NCI-H82 treated with DMSO at 0.1 percent for 48 hours (cell line): ENCODE results near the gene KLF6.

Experiments used
- DNase-seq: peaks from one replicate; lab custom pipeline; 2025; ENCODE audit not compliant: unreplicated experiment; lab: John Stamatoyannopoulos, UW

Gene KLF6

DNA sequence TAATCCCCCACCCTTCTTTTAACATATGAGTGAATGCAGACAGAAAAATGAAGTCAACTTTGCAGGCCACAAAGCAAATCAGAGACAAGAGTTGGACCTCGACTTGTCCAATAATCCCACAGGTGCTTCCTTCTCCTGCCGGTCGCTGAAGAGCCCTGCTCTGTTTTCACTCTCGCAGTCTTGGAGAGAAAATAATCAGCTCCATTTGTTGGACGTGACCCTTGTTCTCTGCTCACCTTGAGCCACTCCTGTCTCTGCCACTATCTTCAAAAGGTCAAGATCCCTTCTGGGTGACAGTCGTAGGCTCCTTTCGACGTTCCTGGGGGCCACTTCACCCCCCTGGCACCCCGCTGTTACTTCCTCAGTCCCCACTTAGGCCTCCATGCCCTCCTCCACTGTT, 2.8 kb upstream of the KLF6 start:
- no peak for DNase-seq

DNA sequence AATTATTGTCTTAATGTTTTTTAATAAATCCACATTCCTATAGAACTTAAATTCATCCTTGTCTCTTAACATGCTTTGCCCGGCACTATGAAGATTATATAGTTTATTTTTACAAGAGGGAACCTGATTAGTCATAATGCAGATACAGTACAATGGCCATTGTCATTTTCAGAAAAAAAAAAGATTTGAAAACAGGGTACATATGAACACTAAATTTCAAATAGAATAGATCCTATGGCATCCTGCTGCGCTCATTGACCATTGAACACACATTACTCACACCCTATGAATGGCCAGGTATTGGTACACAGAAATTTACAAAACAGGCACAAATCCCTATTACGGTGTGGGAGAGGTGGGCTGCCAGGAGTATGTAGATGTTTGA, 2.0 kb upstream of the KLF6 start:
- no peak for DNase-seq

DNA sequence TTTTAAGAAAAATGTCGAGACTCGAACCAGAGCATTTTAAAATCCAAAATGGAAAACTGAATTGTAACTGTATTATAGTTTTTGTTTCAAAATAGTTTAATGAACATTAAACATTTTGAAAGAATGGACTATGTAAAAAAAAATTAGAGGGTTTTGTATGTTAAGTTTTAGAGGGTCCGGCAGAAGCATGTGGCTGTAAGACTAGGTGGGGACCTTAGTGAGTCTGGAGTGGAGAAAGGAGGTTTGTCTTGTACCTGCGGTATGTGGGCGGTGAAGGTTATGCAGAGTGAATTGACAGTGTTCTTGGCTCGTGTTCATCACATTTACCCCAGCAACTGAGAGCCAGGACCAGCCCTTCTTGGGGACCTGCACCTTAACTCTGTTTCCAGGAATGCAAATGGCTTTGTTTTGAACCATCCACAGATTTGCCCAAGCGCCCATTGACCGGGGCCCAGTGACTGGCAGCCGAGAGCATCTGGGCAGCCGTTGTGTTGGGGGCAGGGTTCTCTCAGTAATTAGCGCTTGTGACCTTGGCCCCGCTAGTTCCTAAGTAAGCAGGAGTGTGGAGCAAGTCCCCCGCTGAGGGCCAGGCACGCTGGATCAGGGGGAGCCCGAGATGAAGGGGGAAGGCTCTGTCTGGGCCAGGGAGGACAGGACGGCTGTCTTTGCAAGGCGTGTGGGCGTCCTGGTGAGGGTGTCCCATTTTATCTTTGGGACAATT, 1.4 kb upstream of the KLF6 start:
- peak; percentile 15 for DNase-seq

DNA sequence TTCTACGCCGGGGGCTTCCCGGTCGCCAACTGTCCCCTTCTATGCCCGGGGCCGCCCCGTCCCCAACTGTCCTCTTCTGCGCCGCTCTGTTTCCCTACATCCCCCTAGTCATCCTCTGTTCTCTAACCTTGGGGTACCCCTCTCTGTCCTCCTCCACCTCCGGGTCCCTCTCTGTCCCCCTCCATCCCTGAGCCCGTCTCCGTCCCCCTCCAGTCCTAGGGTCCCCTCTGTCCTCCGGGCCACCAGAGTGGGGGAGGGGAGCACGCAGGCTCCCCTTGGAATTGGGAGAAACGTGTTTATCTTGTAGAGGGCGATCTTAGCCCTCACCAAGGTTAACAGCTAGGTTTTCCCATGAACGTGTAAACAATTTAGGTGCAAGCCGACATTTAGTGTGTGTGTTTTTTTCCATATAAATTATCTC, 852 bp upstream of the KLF6 start:
- DNase-seq: peak; percentile 20

DNA sequence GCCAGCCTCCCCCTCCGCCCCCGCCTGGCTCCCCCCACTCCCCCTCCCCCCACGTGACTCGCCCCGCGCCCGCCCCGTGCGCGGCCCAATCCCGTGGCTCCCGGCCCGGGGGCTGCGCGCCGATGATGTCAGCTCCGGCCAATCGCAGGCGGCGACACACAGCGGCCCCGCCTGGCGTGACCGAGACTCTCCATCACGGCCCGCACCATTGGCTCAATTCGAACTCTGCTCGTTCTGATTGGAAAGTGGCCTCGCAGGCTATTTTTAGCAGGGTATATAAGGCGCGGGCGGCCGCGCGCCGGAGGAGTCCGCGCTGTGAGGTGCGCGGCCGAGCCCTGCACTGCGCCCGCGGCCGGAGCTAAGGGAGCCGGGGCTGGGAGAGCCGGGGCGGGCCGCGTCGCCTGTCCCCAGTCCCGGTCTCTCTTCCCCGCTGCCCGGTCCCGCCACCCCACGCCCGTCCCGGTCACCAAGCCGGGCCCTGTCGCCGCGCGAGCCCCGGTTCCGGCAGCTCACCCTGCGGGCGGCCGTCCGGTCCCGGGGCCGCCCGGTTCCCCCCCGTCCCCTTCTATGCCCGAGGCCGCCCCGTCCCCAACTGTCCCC, 342 bp upstream of the KLF6 start:
- DNase-seq: peak; percentile 86

DNA sequence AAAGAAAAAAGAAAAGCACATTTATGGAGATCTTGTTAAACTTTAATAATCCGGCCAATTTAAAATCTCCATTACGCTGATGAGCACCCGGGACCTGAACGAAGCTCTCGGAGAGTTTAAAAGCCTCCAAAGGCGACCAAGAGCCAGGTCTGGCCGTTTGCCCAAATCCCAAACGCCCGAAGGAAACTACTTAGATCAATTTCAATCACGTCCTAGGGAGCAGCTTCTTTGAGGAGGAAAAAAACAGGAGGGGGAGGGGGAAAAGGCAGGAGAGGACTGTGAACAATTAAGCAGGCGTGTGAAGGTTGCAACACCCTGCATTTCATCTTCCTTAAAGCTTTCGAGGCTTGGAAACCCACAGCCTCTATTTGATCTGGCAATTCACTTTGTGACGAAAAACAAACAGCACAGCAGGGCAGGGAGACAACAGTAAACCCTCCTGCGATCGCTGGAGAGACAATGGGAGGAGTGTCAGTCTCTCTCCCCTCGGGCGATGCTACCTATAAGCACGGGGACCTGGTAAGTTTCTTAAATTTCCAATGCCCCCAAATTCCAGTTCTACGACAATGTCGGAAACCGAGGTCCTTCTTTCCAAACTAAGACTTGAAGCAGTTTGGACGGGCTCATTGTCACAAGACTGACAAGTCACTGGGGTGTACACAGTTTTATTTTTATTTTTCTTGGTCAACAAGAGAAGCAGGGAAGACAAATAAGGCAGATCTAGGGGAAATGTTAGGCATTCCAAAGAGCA, 1.2 kb downstream of the KLF6 start:
- DNase-seq: no peak

DNA sequence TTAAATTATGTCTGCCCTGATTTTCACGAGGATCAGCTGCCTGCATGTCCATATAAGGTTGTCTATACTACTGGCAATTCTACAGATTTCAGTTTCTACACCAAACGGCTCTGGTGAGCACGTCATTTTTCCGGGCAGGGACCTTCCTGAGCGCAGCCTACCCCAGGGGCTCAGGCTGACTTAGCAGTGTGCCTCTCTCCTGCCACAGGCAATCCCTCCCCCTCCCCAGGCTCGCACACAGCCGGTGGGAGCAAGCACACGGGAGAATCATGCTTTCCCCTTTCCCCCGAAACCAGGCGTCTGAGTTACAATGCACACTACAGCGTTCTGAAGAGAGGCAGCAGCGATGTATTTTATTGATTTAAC, 1.7 kb downstream of the KLF6 start:
- no peak for DNase-seq

DNA sequence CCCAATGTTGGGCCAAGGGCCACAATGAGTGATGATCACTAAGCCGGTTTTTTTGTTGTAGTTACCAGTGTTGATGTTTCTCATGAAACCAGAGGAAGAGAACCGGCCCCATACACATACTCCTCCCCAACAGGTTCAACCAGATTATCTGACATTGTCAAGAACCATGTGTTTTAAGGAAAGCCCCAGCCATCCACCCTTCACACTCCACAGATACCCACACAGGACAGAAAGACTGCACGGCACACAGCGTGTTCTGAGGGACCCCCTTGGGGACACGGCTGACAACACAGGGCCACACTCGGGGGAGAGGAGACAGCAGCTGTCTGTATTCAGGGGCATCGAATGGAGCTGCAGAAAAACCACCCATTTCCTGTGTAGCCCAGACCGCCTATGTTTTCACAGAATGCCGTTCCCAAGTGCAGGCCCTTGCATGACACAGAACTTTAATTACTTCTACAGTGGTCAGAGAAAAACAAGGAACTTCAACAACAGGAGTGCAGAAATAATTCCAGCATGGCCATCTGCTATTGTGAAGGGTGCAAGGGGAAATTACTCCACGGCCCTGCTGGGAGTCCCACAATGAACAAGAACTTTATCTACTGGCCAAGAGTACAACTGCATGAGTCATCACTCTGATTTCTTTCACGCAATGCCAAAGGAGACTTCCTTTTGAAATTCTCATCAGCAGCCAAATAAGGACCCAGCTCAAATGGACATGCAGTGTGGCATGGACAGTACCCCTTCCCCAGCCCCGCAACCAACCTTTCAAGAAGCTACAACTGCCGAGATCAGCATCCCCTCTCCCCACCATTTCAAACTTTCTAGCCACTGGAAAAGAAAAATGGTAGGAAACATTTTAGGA, 2.3 kb downstream of the KLF6 start:
- no peak for DNase-seq

DNA sequence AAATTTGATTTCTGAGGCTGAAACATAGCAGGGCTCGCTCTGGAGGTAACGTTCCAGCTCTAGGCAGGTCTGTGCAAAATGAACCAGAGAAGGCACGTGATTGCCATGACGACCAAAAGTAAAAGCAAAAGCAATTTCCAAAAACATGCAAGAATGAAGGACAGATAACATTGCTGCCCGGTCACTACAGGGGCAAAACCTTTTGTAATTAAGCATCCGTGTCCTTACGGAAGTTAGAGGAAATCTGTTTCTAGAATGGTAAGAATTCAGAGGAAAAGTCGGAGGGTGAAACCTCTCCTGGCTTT, 2.9 kb downstream of the KLF6 start:
- no peak for DNase-seq

DNA sequence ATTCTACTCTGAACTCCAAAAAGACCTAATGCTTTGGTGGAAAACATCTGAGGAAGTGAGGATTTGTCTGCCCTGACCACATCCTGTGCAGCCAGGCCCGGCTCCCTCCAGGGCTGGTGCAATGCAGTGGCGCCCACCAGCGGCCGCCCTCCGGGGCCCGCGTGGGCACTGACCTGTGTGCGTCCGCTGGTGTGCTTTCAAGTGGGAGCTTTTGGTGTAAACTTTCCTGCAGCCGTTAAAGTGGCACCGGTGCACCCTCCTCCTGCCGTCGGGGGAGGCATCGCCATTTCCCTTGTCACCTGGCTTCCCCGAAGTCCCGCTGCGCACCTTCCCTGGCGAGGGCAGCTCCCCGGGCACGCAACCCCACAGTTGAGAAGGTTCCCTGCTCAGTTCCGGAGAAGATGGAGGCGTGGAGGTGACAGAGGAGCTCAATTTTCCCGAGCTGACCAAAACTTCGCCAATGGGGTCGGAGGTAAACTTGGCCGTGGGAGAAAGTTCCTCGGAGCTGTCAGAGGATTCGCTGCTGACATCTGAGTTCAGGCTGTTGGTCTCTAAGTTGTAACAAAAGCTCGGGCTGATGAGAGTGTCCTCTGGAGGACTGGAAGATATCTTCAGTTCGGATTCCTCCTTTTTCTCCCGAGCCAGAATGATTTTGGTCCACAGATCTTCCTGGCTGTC, 3.4 kb downstream of the KLF6 start:
- DNase-seq: no peak

DNA sequence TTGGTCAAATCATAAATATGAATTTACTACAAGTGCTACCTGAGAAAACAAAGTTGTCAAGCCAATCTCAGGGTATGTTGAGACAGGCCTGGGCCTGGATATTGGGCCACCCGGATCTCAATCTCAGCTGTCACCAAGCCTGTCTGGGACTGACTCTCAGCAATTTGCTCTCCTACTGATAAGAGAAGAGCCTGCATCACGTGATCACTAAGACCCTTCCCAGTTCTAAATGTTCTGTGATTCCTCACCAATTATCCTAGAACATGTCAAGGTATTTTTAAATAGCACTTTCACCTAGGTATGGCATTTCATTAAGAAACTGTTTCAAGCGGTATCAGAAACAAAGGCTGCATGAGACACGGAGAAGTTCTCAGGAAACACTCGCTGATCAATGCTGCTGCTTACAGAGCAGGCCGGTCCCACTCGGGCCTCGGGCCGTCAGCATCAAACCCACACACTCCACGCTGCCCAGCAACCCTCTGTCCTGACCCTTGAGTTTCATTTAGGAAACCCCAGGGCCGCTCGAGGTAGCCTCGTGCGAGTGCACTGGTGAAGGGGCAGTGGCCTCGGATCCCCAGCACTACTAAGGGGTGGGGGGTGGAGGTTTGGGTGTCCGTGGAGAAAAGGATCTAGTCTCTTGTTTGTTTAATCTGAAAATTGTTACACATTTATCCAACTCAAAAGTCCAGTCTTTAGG, 4.1 kb downstream of the KLF6 start:
- DNase-seq: no peak

DNA sequence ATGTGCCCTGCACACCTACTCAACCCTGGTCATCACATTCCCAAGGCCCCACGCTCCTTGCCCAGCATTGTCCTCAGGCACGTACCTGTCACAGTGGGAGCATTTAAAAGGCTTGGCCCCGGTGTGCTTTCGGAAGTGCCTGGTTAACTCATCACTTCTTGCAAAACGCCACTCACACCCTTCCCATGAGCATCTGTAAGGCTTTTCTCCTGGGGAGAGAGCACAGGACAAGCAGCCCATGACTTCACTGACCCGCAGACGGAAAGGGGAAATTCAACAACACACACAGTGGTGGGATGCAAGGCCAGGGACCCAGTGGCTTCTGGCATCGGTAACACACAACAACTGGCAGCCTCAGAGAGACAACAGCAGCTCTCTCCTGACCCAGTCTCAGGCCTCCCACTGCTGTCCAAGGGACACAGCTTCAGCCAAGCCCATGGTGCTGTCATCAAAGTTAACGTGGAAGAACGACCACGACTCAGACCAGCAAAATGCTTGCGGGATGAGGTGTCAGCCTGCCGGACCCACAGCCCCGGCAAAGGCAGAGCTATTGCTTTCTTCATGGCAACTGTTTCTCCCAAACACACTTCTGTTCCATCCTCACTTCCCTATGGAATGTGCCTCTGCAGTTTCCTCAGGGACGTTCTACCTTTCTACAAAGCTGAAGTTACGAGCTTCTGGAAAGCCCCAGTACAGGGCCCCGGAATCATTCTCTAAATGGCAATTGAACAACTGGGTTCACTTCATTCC, 4.8 kb downstream of the KLF6 start:
- DNase-seq: no peak

DNA sequence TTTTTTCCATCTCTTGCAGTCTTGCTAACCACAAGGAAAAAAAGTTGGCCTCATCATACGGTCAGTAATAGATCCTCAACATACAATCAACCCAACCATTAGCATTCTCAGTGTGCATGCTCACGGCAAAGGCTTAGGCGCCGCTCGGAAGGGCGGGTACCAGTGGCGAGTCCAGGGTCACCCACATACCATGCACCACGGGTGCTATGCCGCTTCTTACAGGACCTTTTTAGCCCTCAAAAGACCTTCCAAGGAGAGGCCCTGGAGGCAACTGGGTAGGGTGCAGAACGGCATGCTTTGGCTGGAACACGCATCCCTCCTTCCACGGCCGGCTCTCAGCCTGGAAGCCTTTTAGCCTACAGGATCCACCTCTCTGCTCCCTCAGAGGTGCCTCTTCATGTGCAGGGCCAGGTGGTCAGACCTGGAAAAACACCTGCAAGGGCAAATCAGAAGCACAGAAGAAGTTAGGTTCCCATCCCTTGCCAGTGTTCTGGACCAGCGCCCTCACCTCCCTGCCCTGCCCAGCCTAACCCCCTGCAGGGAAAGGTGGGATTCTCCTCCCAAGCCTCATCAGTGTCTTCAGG, 5.8 kb downstream of the KLF6 start:
- no peak for DNase-seq

DNA sequence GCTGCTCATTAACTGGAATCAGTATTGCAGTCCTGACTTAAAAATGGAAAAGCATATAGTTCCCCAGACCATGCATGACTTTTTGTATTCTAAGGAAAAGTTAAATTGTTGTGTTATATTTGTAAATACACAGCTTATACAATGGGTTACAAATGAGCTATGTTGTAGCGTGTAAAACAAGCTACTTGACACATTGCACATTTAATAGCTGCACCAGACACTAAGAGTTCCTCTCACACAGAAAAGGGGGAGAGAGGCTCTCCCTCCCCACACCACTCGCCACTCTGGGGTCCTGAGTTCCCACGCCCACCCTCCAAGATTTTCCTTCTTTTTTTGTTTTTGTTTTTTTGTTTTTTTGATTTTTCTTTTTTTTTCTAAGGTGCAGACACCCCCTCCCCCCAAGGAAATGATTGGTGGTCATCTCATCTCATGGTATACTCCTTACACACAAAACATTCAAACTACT, 6.3 kb downstream of the KLF6 start:
- no peak for DNase-seq

DNA sequence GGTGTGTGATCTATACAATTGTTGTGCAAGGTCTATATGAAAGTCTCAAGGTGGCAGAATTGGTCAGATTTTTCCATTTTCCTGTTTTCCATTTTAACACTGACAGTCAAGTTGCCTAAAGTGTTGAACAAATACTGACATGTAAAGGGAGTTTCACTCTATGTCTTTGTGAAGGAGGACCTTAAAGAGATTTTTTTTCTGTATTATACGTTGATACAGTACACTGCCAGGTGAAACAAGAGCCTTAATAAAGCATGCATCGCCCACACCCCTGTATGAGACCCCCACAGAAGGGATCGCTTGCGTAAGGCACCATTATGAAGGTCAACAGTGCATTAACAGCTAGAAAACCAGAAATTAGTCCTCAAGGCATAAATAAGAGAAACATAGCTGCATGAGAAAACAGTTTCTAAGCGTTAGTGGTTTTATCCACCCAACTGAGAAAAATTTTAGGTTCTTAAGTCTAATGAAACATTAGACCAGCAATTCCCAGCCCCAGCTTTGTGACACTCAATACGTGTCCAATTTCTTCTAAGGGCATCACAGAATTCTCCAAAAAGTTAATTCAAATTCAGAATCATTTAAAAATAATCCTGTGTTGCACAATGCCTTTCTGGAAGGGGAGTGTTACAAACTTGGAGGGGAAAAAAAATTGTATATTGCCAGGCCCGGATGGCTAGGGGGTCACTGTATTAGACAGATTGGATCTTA, 6.9 kb downstream of the KLF6 start:
- DNase-seq: no peak

DNA sequence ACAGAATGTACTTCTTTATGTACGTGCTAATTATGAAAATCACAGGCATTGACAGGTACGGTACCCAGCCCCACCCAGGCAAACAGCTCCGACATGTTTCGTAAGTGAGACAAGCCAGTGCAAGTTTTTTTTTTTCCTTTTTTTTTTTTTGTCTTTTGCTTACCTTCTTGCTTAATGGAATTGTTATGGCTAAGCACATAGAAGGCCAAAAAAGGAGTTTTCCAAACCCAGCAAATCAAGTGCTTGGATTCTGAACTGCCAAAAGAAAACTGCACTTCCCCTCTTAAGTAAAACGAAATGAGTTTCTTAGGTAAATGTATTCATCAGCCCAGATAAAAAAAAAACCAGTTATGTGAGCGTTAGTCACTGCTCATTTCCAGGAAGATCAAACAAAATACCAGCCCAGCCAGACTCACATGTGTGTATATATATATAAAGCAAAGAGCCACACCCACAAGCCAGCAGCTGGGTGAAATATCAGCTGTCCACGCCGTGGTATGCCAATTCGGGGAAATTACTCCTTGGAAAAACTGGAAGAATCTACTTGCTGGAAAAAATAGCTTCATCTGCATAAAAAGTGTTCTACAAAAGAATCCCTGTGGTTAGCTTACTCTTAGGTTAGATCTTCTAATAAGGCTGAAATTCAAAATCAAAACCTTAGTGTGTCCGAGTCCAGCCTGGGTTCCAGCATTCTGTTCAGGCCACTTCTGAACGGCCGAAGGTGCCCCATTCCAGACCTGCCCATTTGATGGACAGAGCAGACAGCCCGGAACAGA, 8.0 kb downstream of the KLF6 start:
- no peak for DNase-seq

DNA sequence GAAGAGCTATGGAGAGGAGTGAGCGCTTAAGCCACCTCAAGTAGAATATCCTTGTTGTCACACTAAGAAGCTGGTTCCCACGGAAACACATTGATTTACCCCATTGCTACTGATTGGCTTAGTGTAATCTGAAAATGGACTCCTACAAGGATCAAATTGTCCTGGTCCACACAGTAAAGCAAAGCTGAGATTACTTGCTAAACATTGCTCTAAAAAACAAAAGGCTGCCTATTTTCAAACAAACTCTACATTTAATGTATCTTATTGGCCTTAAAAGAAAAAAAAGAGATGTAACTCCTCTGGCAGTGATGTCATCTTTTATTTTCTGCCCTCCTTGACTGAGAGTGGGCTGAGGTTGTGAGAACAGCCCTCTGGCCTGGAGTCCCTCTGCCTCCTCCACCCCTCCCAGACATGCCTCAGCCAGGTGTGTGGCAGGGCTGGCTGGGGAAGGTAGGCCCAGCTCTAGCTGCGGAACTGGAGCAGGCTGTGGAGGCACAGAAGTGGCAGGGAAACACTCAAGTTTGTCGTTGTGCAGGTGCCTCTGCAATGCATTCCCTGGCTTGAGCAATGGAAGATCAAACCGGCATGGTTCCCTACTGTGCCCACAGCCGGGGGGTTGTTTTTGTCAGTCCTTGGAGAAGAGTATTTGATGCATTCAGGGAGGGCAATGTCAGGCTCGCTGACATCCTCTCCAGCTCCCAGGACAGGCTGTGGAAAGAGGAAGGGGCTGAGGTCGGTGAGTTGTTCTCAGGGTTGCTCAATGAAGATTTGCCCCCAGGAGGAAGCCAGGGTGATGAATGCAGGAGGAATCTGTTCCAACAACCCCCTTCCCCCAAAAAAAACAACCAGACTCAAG, 9.1 kb downstream of the KLF6 start:
- DNase-seq: no peak
